GM06990 (cell line): Measurements from ENCODE around the gene TEX2.

Experiments used
- DNase-seq: peaks from one replicate; pipeline ENCODE4 v3.0.0-alpha.2; 2011; ENCODE audit not compliant: insufficient read length; ENCODE audit errors: extremely low read depth
- H3K27me3 ChIP-seq: replicated peaks from 2 replicates; pipeline ENCODE4 v1.6.0; 2011; ENCODE audit warnings: low read length; ENCODE audit not compliant: control insufficient read depth, insufficient read depth
- H3K36me3 ChIP-seq: 2 replicates; pipeline ENCODE4 v1.5.1; 2011; ENCODE audit warnings: low read length; ENCODE audit not compliant: control insufficient read depth, insufficient read depth
- H3K4me3 ChIP-seq: replicated peaks from 2 replicates; pipeline ENCODE4 v1.5.1; 2011; ENCODE audit warnings: low read depth, mild to moderate bottlenecking, control low read depth, low read length
- CTCF ChIP-seq: IDR thresholded peaks from 2 replicates; pipeline ENCODE4 v1.5.1; 2011; ENCODE audit warnings: low read length, control low read depth, mild to moderate bottlenecking, inconsistent platforms; ENCODE audit not compliant: insufficient read depth, poor library complexity, severe bottlenecking

Gene TEX2

GRCh38 chr17:64231567-64232141 is 31.4 kb downstream of the TEX2 start:
- no peak for DNase-seq
- no peaks in the 10 kb centered on the region for H3K27me3 ChIP-seq
- no peaks in the 10 kb centered on the region; the same call in 1 of the 2 replicates for H3K36me3 ChIP-seq
- TF ChIP-seq CTCF, result no peak
- no peak overlapping the region for H3K4me3 ChIP-seq

GRCh38 chr17:64230791-64231408 is 32.2 kb downstream of the TEX2 start:
- DNase-seq, result no peak

GRCh38 chr17:64229815-64230728 is 33.0 kb downstream of the TEX2 start:
- TF ChIP-seq CTCF, result no peak
- Histone ChIP-seq H3K4me3 (no peak overlapping the region), H3K27me3 (no peaks in the 10 kb centered on the region), H3K36me3 (no peaks in the 10 kb centered on the region; the same call in 1 of the 2 replicates)
- no peak for DNase-seq

More at GRCh38 chr17:64230791-64231408, 32.2 kb downstream of the TEX2 start:
- no peaks in the 10 kb centered on the region for H3K27me3 ChIP-seq
- H3K36me3 ChIP-seq, result no peaks in the 10 kb centered on the region; the same call in 1 of the 2 replicates
- TF ChIP-seq CTCF, result no peak
- no peak overlapping the region for H3K4me3 ChIP-seq

- Histone ChIP-seq H3K27me3 (no peaks in the 10 kb centered on the region), H3K4me3 (no peak overlapping the region), H3K36me3 (no peaks in the 10 kb centered on the region; the same call in 1 of the 2 replicates)
- DNase-seq, result no peak
- no peak for TF ChIP-seq CTCF
These were observed 36.9 kb downstream of the TEX2 start for GRCh38 chr17:64226132-64226531.

- H3K36me3 ChIP-seq, result no peaks in the 10 kb centered on the region; the same call in 1 of the 2 replicates
- no peak for TF ChIP-seq CTCF
- no peaks in the 10 kb centered on the region for H3K27me3 ChIP-seq
- H3K4me3 ChIP-seq, result no peak overlapping the region
- DNase-seq, result no peak
These were observed 37.6 kb downstream of the TEX2 start for GRCh38 chr17:64225410-64225809.
